Neutrophil (primary cell): ENCODE measurements around the gene RBM24.

Source experiments
- H3K27ac ChIP-seq: fragments of 200-600 bp; sonication (generic); 2 replicates; pipeline ENCODE4 v1.5.1; 2016; ENCODE audit warnings: mild to moderate bottlenecking, moderate library complexity
- H3K27me3 ChIP-seq: fragments of 200-600 bp; sonication (generic); 2 replicates; pipeline ENCODE4 v1.6.0; 2016; ENCODE audit warnings: mild to moderate bottlenecking
- H3K36me3 ChIP-seq: fragments of 200-600 bp; sonication (generic); 2 replicates; pipeline ENCODE4 v1.5.1; 2017
- H3K4me1 ChIP-seq, 2 experiments: fragments of 200-600 bp in 1 of 2; sonication (generic) in 1 of 2; 1 replicate in 1 of 2; 2 replicates in 1 of 2; pipeline versions ENCODE4 v1.5.1 to v1.6.1; 2013 to 2016; ENCODE audit warnings: low read depth in 1 of 2, low read length in 1 of 2, mild to moderate bottlenecking in 1 of 2, moderate library complexity in 1 of 2; ENCODE audit not compliant: control insufficient read depth in 1 of 2, insufficient read depth in 1 of 2
- H3K4me3 ChIP-seq, 2 experiments: fragments of 200-600 bp in 1 of 2; sonication (generic) in 1 of 2; 1 replicate in 1 of 2; 2 replicates in 1 of 2; pipeline ENCODE4 v1.5.1; 2013 to 2016; ENCODE audit warnings: low read depth in 1 of 2, low read length in 1 of 2, mild to moderate bottlenecking in 1 of 2, moderate library complexity in 1 of 2
- H3K9me3 ChIP-seq: fragments of 200-600 bp; sonication (generic); 2 replicates; pipeline ENCODE4 v1.5.1; 2016
- TF ChIP-seq, protein P1 (sequence below): fragments of 200-600 bp; sonication (generic); IDR thresholded peaks from 2 replicates; pipeline ENCODE4 v1.5.1; 2016; ENCODE audit warnings: antibody characterized with exemption

The RBM24 gene

DNA sequence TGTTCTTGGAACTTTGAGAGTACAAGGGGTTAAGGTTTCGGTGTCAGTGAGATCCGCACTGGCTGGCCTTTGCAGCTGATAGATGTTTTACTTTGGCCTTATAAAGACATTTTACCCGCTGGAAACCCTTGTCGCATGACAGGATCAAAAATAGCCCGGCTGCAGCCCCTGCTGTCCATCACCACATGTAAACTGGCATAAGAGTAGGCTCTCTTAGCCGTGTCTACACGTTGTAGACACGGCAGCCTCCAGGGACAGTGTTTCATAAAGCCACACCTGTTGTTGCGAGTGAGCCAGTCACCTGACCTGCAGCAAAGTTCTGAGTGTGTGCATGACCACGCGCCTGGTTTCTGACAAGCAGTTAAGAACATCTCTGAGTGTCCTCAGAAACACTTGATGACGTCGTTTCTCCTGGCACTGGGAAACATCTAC is 8.5 kb downstream of the RBM24 start:
- Histone ChIP-seq H3K36me3 (no peaks in the 10 kb centered on the region), H3K4me1 (no peaks in the 10 kb centered on the region), H3K4me3 (no peak overlapping the region), H3K27ac (no peak overlapping the region), H3K9me3 (no peaks in the 10 kb centered on the region), H3K27me3 (peaks cover 90% of the 10 kb centered on the region)
- TF ChIP-seq, protein P1, sequence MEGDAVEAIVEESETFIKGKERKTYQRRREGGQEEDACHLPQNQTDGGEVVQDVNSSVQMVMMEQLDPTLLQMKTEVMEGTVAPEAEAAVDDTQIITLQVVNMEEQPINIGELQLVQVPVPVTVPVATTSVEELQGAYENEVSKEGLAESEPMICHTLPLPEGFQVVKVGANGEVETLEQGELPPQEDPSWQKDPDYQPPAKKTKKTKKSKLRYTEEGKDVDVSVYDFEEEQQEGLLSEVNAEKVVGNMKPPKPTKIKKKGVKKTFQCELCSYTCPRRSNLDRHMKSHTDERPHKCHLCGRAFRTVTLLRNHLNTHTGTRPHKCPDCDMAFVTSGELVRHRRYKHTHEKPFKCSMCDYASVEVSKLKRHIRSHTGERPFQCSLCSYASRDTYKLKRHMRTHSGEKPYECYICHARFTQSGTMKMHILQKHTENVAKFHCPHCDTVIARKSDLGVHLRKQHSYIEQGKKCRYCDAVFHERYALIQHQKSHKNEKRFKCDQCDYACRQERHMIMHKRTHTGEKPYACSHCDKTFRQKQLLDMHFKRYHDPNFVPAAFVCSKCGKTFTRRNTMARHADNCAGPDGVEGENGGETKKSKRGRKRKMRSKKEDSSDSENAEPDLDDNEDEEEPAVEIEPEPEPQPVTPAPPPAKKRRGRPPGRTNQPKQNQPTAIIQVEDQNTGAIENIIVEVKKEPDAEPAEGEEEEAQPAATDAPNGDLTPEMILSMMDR = no peak

GRCh38 chr6:17291778-17292177 is 10.6 kb downstream of the RBM24 start:
- H3K36me3 ChIP-seq = no peaks in the 10 kb centered on the region
- no peaks in the 10 kb centered on the region for H3K4me1 ChIP-seq
- no peak overlapping the region for H3K4me3 ChIP-seq
- H3K9me3 ChIP-seq = no peaks in the 10 kb centered on the region
- H3K27me3 ChIP-seq = peaks cover 76% of the 10 kb centered on the region
- TF ChIP-seq, protein P1 = no peak
- H3K27ac ChIP-seq = no peak overlapping the region

DNA sequence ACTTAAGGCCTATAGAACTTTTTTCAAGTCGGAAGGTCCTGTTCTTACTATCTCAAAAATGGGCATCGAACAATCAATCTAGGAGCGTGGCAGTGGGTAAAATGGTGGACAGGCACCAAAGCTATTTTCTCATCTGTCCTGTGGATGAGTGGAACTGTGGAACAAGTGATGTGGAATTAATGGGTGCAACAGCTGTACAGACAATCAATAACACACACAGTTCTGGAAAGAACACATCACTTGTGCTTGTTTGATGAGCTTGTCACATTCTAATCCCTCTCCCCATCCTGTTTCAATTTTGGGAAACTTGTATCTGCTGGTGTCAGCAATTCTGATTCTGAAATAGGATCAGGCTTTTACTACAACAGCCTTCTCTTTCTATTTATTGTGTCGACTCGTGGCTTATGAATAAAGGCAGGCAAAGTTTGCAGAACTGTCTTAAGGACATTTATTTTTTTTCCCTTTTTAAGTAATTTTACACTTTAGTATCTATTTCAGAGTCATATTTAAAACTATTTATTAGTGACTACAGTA is 11.5 kb downstream of the RBM24 start:
- peaks cover 77% of the 10 kb centered on the region for H3K27me3 ChIP-seq
- no peaks in the 10 kb centered on the region for H3K36me3 ChIP-seq
- H3K9me3 ChIP-seq = no peaks in the 10 kb centered on the region
- TF ChIP-seq, protein P1 = no peak
- H3K4me1 ChIP-seq = no peaks in the 10 kb centered on the region
- no peak overlapping the region for H3K27ac ChIP-seq
- H3K4me3 ChIP-seq = no peak overlapping the region

- Histone ChIP-seq H3K4me1 (no peaks in the 10 kb centered on the region), H3K27me3 (peaks cover 72% of the 10 kb centered on the region), H3K9me3 (no peaks in the 10 kb centered on the region), H3K4me3 (no peak overlapping the region), H3K27ac (no peak overlapping the region), H3K36me3 (no peaks in the 10 kb centered on the region)
- TF ChIP-seq, protein P1 = no peak
Observed at GRCh38 chr6:17293395-17293794, 12.2 kb downstream of the RBM24 start.

GRCh38 chr6:17297271-17298080 is 16.3 kb downstream of the RBM24 start:
- Histone ChIP-seq H3K27me3 (peaks cover 32% of the 10 kb centered on the region), H3K36me3 (no peaks in the 10 kb centered on the region), H3K9me3 (no peaks in the 10 kb centered on the region), H3K4me1 (no peaks in the 10 kb centered on the region), H3K27ac (no peak overlapping the region), H3K4me3 (no peak overlapping the region)
- TF ChIP-seq, protein P1 = no peak
